Peyer's patch (tissue), 4 donors: ENCODE data around the gene AUTS2.

Experiments
- CTCF ChIP-seq, 6 experiments: fragments of 450-650 bp in 4 of 6; fragments of 200-600 bp in 2 of 6; sonication (generic) in 1 of 6; IDR thresholded peaks; one replicate each; pipeline ENCODE4 v1.5.1; 2017 to 2019; ENCODE audit warnings: antibody characterized with exemption in 6 of 6, mild to moderate bottlenecking in 3 of 6, moderate library complexity in 1 of 6
- POLR2A ChIP-seq, 2 donors: fragments of 450-650 bp; IDR thresholded peaks; one replicate each; pipeline ENCODE4 v1.5.1; 2017; ENCODE audit warnings: antibody characterized with exemption in 2 of 2, mild to moderate bottlenecking in 2 of 2, moderate library complexity in 2 of 2

GRCh38 chr7:70432567-70433001, 834.3 kb downstream of the AUTS2 start:
- TF ChIP-seq CTCF (IDR thresholded peaks at IDR 0.05) = no peak
- TF ChIP-seq POLR2A (IDR thresholded peaks at IDR 0.05) = no peak
